Muscle layer of colon (tissue), 2 donors: ENCODE data around the gene TMEM54.

Experiments used
- H3K27ac ChIP-seq: one replicate; pipeline ENCODE4 v1.7.0; 2013; ENCODE audit warnings: low read depth, mild to moderate bottlenecking, low read length, moderate library complexity
- H3K27me3 ChIP-seq, 2 donors: one replicate each; pipeline ENCODE4 v1.7.0; 2013; ENCODE audit warnings: low read length in 2 of 2, mild to moderate bottlenecking in 2 of 2; ENCODE audit not compliant: insufficient read depth in 2 of 2, control insufficient read depth in 1 of 2
- H3K36me3 ChIP-seq: one replicate; pipeline ENCODE4 v1.7.0; 2013; ENCODE audit warnings: mild to moderate bottlenecking, low read length; ENCODE audit not compliant: insufficient read depth
- H3K4me1 ChIP-seq: one replicate; pipeline ENCODE4 v1.7.0; 2013; ENCODE audit warnings: mild to moderate bottlenecking, low read length; ENCODE audit not compliant: insufficient read depth
- H3K4me3 ChIP-seq, 2 donors: one replicate each; pipeline ENCODE4 v1.7.0; 2013; ENCODE audit warnings: low read length in 2 of 2, low read depth in 1 of 2, mild to moderate bottlenecking in 1 of 2, moderate library complexity in 1 of 2
- H3K9ac ChIP-seq: one replicate; pipeline ENCODE4 v1.7.0; 2013; ENCODE audit warnings: low read length
- H3K9me3 ChIP-seq: one replicate; pipeline ENCODE4 v1.7.0; 2013; ENCODE audit warnings: mild to moderate bottlenecking, low read length
- donor health status: abdominal sarcoma.
- donor health status: Adenocarcinoma of cecum.

TMEM54 gene

GRCh38 chr1:32848354-32849063, 52.7 kb downstream of the TMEM54 start:
- Histone ChIP-seq H3K9me3 (no peaks in the 10 kb centered on the region), H3K9ac (no peak overlapping the region), H3K4me3 (no peak overlapping the region), H3K36me3 (peaks cover 9% of the 10 kb centered on the region), H3K27me3 (no peaks in the 10 kb centered on the region), H3K27ac (no peak overlapping the region), H3K4me1 (no peaks in the 10 kb centered on the region)
